Measurements from ENCODE around the gene STRN4.

STRN4 gene

GRCh38 chr19:46717716-46718143, 28.5 kb downstream of the STRN4 start:
- Histone ChIP-seq H3K4me2 (ENCODE audit: low read depth, low read length, poor library complexity, severe bottlenecking) (peak overlapping the region; percentile 86), H3K4me3 (ENCODE audit: insufficient read depth, low read length, poor library complexity, severe bottlenecking) (peak overlapping the region; percentile 95), H3K27ac (ENCODE audit: low read depth, low read length) (peak overlapping the region; percentile 94), H3K36me3 (ENCODE audit: low read length) (no peaks in the 10 kb centered on the region), H3K79me2 (ENCODE audit: insufficient read depth, low read length) (peaks cover 21% of the 10 kb centered on the region), H3K27me3 (ENCODE audit: low read length) (no peaks in the 10 kb centered on the region), H3F3A (ENCODE audit: insufficient read depth) (peaks cover 42% of the 10 kb centered on the region), H3K9ac (ENCODE audit: low read length) (peak overlapping the region; percentile 95), H3K9me2 (replicated peaks; ENCODE audit: insufficient read depth, low read length) (no peaks in the 10 kb centered on the region), H2AFZ (ENCODE audit: low read depth, low read length, severe bottlenecking) (no peak overlapping the region), H3K9me3 (ENCODE audit: insufficient read depth, low read length) (no peaks in the 10 kb centered on the region), H4K20me1 (ENCODE audit: low read depth, low read length) (no peaks in the 10 kb centered on the region)
- no peak for TF ChIP-seq EZH2phosphoT487 (conservative IDR thresholded peaks at IDR 0.05; ENCODE audit: low read length)
- no peak for TF ChIP-seq CTCF (IDR thresholded peaks at IDR 0.05; ENCODE audit: insufficient read depth, low read length, poor library complexity, severe bottlenecking)

GRCh38 chr19:46717034-46717715, 29.1 kb downstream of the STRN4 start, which contains the start of gene PRKD2:
Gene PRKD2, minus strand, starts transcription at chr19:46717114. Its CDS starts 744 bp downstream, at chr19:46716370.
- H2AFZ ChIP-seq (ENCODE audit: low read depth, low read length, severe bottlenecking) = peak within 1 kb of the TSS; percentile 16
- peak within 1 kb of the TSS; percentile 94 for H3K27ac ChIP-seq (ENCODE audit: low read depth, low read length)
- no peaks in the 10 kb centered on the region for H3K9me3 ChIP-seq (ENCODE audit: insufficient read depth, low read length)
- peak within 1 kb of the TSS; percentile 86 for H3K4me2 ChIP-seq (ENCODE audit: low read depth, low read length, poor library complexity, severe bottlenecking)
- TF ChIP-seq CTCF (IDR thresholded peaks at IDR 0.05; ENCODE audit: insufficient read depth, low read length, poor library complexity, severe bottlenecking) (no peak), EZH2phosphoT487 (conservative IDR thresholded peaks at IDR 0.05; ENCODE audit: low read length) (no peak)
- no peaks in the 10 kb centered on the region for H3K36me3 ChIP-seq (ENCODE audit: low read length)
- H3K79me2 ChIP-seq (ENCODE audit: insufficient read depth, low read length) = peaks cover 21% of the 10 kb centered on the region
- peak within 1 kb of the TSS; percentile 95 for H3K4me3 ChIP-seq (ENCODE audit: insufficient read depth, low read length, poor library complexity, severe bottlenecking)
- peak within 1 kb of the TSS; percentile 95 for H3K9ac ChIP-seq (ENCODE audit: low read length)
- no peaks in the 10 kb centered on the region for H3K27me3 ChIP-seq (ENCODE audit: low read length)
- no peaks in the 10 kb centered on the region for H4K20me1 ChIP-seq (ENCODE audit: low read depth, low read length)
- no peaks in the 10 kb centered on the region for H3K9me2 ChIP-seq (replicated peaks; ENCODE audit: insufficient read depth, low read length)
- H3F3A ChIP-seq (ENCODE audit: insufficient read depth) = peaks cover 44% of the 10 kb centered on the region

GRCh38 chr19:46716672-46717033, 29.6 kb downstream of the STRN4 start:
- Histone ChIP-seq H3K27me3 (ENCODE audit: low read length) (no peaks in the 10 kb centered on the region), H3K9ac (ENCODE audit: low read length) (peak overlapping the region; percentile 95), H3K36me3 (ENCODE audit: low read length) (no peaks in the 10 kb centered on the region), H4K20me1 (ENCODE audit: low read depth, low read length) (no peaks in the 10 kb centered on the region), H3F3A (ENCODE audit: insufficient read depth) (peaks cover 44% of the 10 kb centered on the region), H3K79me2 (ENCODE audit: insufficient read depth, low read length) (peaks cover 21% of the 10 kb centered on the region), H3K9me2 (replicated peaks; ENCODE audit: insufficient read depth, low read length) (no peaks in the 10 kb centered on the region), H3K9me3 (ENCODE audit: insufficient read depth, low read length) (no peaks in the 10 kb centered on the region), H3K4me3 (ENCODE audit: insufficient read depth, low read length, poor library complexity, severe bottlenecking) (peak overlapping the region; percentile 95), H2AFZ (ENCODE audit: low read depth, low read length, severe bottlenecking) (no peak overlapping the region), H3K4me2 (ENCODE audit: low read depth, low read length, poor library complexity, severe bottlenecking) (peak overlapping the region; percentile 86), H3K27ac (ENCODE audit: low read depth, low read length) (peak overlapping the region; percentile 82)
- TF ChIP-seq CTCF (IDR thresholded peaks at IDR 0.05; ENCODE audit: insufficient read depth, low read length, poor library complexity, severe bottlenecking) = no peak
- TF ChIP-seq EZH2phosphoT487 (conservative IDR thresholded peaks at IDR 0.05; ENCODE audit: low read length) = no peak

Data from SU-DHL-6 (cell line).